ENCODE data around the gene EIF4G3. TPM values are rescaled to one million over a fixed set of nuclear protein-coding genes. Genes with fewer than 3 reads are reported as not detected.

The EIF4G3 gene
- total and polyA plus RNA-seq, 10 of the 15 experiments (the other 5 are each of a cell fraction or from before 2014, with no cell fraction given) = 7.4 to 45.1 (median 29.1) TPM

DNA sequence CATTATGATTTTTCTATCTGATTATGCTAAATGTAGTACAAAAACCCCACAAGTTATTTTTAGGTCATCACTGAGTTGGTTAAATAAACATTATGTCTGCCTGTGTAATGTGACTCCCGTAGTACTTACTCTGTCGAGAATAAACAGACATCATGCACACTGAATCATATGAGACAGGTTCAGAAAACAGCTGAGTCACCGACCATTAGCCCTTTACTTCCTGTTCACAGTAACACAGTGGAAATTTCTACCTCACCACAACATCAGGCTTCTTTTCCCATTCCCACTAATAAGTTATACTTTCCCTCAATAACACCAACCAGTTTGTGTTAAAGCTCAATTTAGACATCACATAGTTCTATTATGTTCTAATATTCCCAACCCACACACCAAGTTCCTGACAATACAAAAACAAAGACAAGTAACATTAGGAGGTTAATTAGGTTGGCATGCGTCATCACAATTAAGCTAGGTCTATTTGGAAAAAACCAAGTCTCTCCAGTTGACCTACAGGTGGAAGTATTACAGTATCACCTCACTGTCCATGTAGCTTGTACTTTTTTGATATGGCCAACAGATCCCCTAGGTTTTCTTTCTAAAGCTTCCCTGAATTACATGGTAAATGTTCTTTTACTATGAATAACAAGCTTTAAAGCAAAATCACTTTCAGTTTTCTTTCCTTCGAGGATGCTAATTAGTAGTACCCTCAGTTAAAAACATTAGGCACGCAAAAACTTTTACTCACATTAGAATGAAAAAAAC, 154.2 kb downstream of the EIF4G3 start:
- no peaks in the 10 kb centered on the region for H4K20me1 ChIP-seq (ENCODE audit: control insufficient read depth, insufficient read depth)
- peak overlapping the region; percentile 24 for H3K4me3 ChIP-seq
- H3K79me2 ChIP-seq (ENCODE audit: control insufficient read depth, insufficient read depth, low read length) = peaks cover 5% of the 10 kb centered on the region
- no TSS peak for BruUV-seq (replicated peaks)
- no peaks in the 10 kb centered on the region for H3K27me3 ChIP-seq (replicated peaks in 1 of 2; ENCODE audit: control insufficient read depth in 2 of 2, insufficient read depth in 2 of 2, low read length in 1 of 2)
- 1% methylated on average over 6 of the region's 6 CpGs for whole genome bisulfite sequencing (ENCODE audit: insufficient coverage, insufficient replicate concordance, low lambda C conversion rate, missing lambda C conversion rate)
- peak overlapping the region; percentile 76 for H3K27ac ChIP-seq (ENCODE audit: control insufficient read depth, insufficient read depth)
- ChIA-PET SMC1A (ENCODE audit: uncharacterized antibody, unreplicated experiment) (interaction anchor here (0.6 to 1.5 kb wide), 19 partner anchors 8 to 501 kb away, joined by 3 to 8 read pairs (median 4); no protein-coding TSS in a partner anchor), CTCF (interaction anchor here (0.7 to 1.2 kb wide), 7 partner anchors 23 to 346 kb away, joined by 3 to 7 read pairs (median 4); partner anchors contain the start of gene HP1BP3), POLR2A (interaction anchor here (0.6 to 1.1 kb wide), 5 partner anchors 12 to 236 kb away, joined by 3 to 5 read pairs (median 3); partner anchors contain the start of gene HP1BP3), RAD21 (ENCODE audit: unreplicated experiment) (interaction anchor here (0.8 to 1.2 kb wide), 10 partner anchors 22 to 173 kb away, joined by 3 to 8 read pairs (median 4); no protein-coding TSS in a partner anchor)
- H3K36me3 ChIP-seq (ENCODE audit: control insufficient read depth in 2 of 2, insufficient read depth in 2 of 2, low read length in 1 of 2) = no peaks in the 10 kb centered on the region
- ATAC-seq (peak; percentile 99), FAIRE-seq (peak; percentile 96), DNase-seq (ENCODE audit: low read depth, low spot score) (peak; percentile 81)
- in situ Hi-C loops (cut with MboI) = no loop called here
- H3K9ac ChIP-seq (ENCODE audit: control insufficient read depth, insufficient read depth, low read length) = peak overlapping the region; percentile 11
- peaks cover 10% of the 10 kb centered on the region for H3K4me1 ChIP-seq (ENCODE audit: control insufficient read depth, insufficient read depth, low read length)
- H2AFZ ChIP-seq (ENCODE audit: control insufficient read depth, low read depth, low read length) = peak overlapping the region; percentile 76
- no peaks in the 10 kb centered on the region for H3K9me3 ChIP-seq (replicated peaks; ENCODE audit: control insufficient read depth, insufficient read depth, low read length)
- peak overlapping the region; percentile 25 for H3K4me2 ChIP-seq (ENCODE audit: control insufficient read depth, insufficient read depth)
- intact Hi-C loops (cut with micrococcal nuclease; ENCODE audit: unreplicated experiment) = no loop called here
- TF ChIP-seq, protein P1, sequence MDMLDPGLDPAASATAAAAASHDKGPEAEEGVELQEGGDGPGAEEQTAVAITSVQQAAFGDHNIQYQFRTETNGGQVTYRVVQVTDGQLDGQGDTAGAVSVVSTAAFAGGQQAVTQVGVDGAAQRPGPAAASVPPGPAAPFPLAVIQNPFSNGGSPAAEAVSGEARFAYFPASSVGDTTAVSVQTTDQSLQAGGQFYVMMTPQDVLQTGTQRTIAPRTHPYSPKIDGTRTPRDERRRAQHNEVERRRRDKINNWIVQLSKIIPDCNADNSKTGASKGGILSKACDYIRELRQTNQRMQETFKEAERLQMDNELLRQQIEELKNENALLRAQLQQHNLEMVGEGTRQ (IDR thresholded peaks at IDR 0.05; ENCODE audit: borderline replicate concordance, low read depth, low read length) = no peak
- TF ChIP-seq IKZF2 (IDR thresholded peaks at IDR 0.05) (peak; percentile 95 to 96), RELA (IDR thresholded peaks at IDR 0.05; ENCODE audit: borderline replicate concordance, partially characterized antibody) (peak; percentile 15), MEF2A (IDR thresholded peaks at IDR 0.05; ENCODE audit: insufficient read depth, low read depth, low read length) (peak; percentile 80), NBN (IDR thresholded peaks at IDR 0.05) (peak; percentile 87), JUNB (IDR thresholded peaks at IDR 0.05) (peak; percentile 30; the same call in 1 of the 2 replicates), TAF1 (IDR thresholded peaks at IDR 0.05; ENCODE audit: borderline replicate concordance, low read depth, low read length) (0 out of 2 replicates have a peak, but pooled peaks have one; percentile 16), POLR2AphosphoS5 (IDR thresholded peaks at IDR 0.05; ENCODE audit: low read length) (peak; percentile 56), RUNX3 (IDR thresholded peaks at IDR 0.05; ENCODE audit: low read length) (peak; percentile 77), RFX5 (IDR thresholded peaks at IDR 0.05; ENCODE audit: low read depth, low read length) (no peak), RAD21 (IDR thresholded peaks at IDR 0.05; ENCODE audit: insufficient read depth, low read depth, low read length) (0 out of 2 replicates have a peak, but pooled peaks have one; percentile 0), TCF7 (IDR thresholded peaks at IDR 0.05; ENCODE audit: borderline replicate concordance) (0 out of 2 replicates have a peak, but pooled peaks have one; percentile 27), IKZF1 (conservative IDR thresholded peaks at IDR 0.05) (peak; percentile 93), BACH1 (IDR thresholded peaks at IDR 0.05; ENCODE audit: borderline replicate concordance) (peak; percentile 99), DPF2 (IDR thresholded peaks at IDR 0.05) (peak; percentile 87)
- TF ChIP-seq, protein P2, sequence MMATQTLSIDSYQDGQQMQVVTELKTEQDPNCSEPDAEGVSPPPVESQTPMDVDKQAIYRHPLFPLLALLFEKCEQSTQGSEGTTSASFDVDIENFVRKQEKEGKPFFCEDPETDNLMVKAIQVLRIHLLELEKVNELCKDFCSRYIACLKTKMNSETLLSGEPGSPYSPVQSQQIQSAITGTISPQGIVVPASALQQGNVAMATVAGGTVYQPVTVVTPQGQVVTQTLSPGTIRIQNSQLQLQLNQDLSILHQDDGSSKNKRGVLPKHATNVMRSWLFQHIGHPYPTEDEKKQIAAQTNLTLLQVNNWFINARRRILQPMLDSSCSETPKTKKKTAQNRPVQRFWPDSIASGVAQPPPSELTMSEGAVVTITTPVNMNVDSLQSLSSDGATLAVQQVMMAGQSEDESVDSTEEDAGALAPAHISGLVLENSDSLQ (IDR thresholded peaks at IDR 0.05) = 0 out of 2 replicates have a peak, but pooled peaks have one; percentile 32
- TF ChIP-seq, protein P3, sequence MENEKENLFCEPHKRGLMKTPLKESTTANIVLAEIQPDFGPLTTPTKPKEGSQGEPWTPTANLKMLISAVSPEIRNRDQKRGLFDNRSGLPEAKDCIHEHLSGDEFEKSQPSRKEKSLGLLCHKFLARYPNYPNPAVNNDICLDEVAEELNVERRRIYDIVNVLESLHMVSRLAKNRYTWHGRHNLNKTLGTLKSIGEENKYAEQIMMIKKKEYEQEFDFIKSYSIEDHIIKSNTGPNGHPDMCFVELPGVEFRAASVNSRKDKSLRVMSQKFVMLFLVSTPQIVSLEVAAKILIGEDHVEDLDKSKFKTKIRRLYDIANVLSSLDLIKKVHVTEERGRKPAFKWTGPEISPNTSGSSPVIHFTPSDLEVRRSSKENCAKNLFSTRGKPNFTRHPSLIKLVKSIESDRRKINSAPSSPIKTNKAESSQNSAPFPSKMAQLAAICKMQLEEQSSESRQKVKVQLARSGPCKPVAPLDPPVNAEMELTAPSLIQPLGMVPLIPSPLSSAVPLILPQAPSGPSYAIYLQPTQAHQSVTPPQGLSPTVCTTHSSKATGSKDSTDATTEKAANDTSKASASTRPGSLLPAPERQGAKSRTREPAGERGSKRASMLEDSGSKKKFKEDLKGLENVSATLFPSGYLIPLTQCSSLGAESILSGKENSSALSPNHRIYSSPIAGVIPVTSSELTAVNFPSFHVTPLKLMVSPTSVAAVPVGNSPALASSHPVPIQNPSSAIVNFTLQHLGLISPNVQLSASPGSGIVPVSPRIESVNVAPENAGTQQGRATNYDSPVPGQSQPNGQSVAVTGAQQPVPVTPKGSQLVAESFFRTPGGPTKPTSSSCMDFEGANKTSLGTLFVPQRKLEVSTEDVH (IDR thresholded peaks at IDR 0.05; ENCODE audit: low read depth, partially characterized antibody) = no peak

Measured in GM12878 (cell line).